Measurements from ENCODE around the gene LAMP5.

Gene LAMP5

GRCh38 chr20:9576695-9577094 is 62.3 kb downstream of the LAMP5 start:
- TF ChIP-seq POLR2AphosphoS5 (IDR thresholded peaks at IDR 0.05; ENCODE audit: low read depth, low read length) (no peak), REST (IDR thresholded peaks at IDR 0.05; ENCODE audit: insufficient read depth in 1 of 2, low read depth in 2 of 2, low read length in 2 of 2) (no peak), TAF1 (IDR thresholded peaks at IDR 0.05; ENCODE audit: borderline replicate concordance, insufficient read depth, low read length) (no peak), SIN3A (IDR thresholded peaks at IDR 0.05; ENCODE audit: borderline replicate concordance, insufficient read depth, low read length) (no peak), FOXP2 (optimal IDR thresholded peaks at IDR 0.05; ENCODE audit: borderline replicate concordance, extremely low read depth, extremely low read length, insufficient read depth) (no peak)

- TF ChIP-seq REST (IDR thresholded peaks at IDR 0.05; ENCODE audit: insufficient read depth in 1 of 2, low read depth in 2 of 2, low read length in 2 of 2) (no peak), TAF1 (IDR thresholded peaks at IDR 0.05; ENCODE audit: borderline replicate concordance, insufficient read depth, low read length) (no peak)
Measured at GRCh38 chr20:9577397-9577796, 63.0 kb downstream of the LAMP5 start.

- no peak for TF ChIP-seq REST (IDR thresholded peaks at IDR 0.05; ENCODE audit: insufficient read depth in 1 of 2, low read depth in 2 of 2, low read length in 2 of 2)
- no peak for TF ChIP-seq SIN3A (IDR thresholded peaks at IDR 0.05; ENCODE audit: borderline replicate concordance, insufficient read depth, low read length)
- no peak for TF ChIP-seq TAF1 (IDR thresholded peaks at IDR 0.05; ENCODE audit: borderline replicate concordance, insufficient read depth, low read length)
- no peak for TF ChIP-seq POLR2AphosphoS5 (IDR thresholded peaks at IDR 0.05; ENCODE audit: low read depth, low read length)
- no peak for TF ChIP-seq FOXP2 (optimal IDR thresholded peaks at IDR 0.05; ENCODE audit: borderline replicate concordance, extremely low read depth, extremely low read length, insufficient read depth)
Measured at GRCh38 chr20:9578594-9578993, 64.2 kb downstream of the LAMP5 start.

All from PFSK-1 (cell line).